HEK293 (cell line): ENCODE data around the gene DCST2.

Source experiments
- CTCF ChIA-PET: fragments of 350-600 bp; formaldehyde crosslinking; extraction: SDS; loops from one replicate; lab custom pipeline; 2021; ENCODE audit warnings: antibody characterized with exemption; lab: Yijun Ruan, JAX
- POLR2A ChIA-PET: fragments of 300-600 bp; formaldehyde crosslinking; extraction: SDS; loops from one replicate; lab custom pipeline; 2020; ENCODE audit warnings: antibody characterized with exemption, inconsistent platforms; lab: Yijun Ruan, JAX
- H3K27ac ChIP-seq: fragments of 200-500 bp; sonication (Bioruptor generic); 2 replicates; pipeline ENCODE4 v1.5.1; 2014; ENCODE audit warnings: low read depth, low read length, control low read depth, inconsistent platforms; ENCODE audit errors: extremely low read depth
- H3K36me3 ChIP-seq, 2 experiments: fragments of 200-500 bp in 1 of 2; sonication (Bioruptor generic) in 1 of 2; 1 replicate in 1 of 2; 2 replicates in 1 of 2; pipeline ENCODE4 v1.5.1; 2014 to 2017; ENCODE audit warnings: inconsistent platforms in 2 of 2, low read length in 2 of 2; ENCODE audit not compliant: control insufficient read depth in 2 of 2, insufficient read depth in 1 of 2
- H3K4me1 ChIP-seq: fragments of 200-500 bp; sonication (Bioruptor generic); 2 replicates; pipeline ENCODE4 v1.5.1; 2014; ENCODE audit warnings: mild to moderate bottlenecking, low read length, inconsistent platforms; ENCODE audit not compliant: control insufficient read depth, insufficient read depth
- H3K4me3 ChIP-seq: 2 replicates; pipeline ENCODE4 v1.5.1; 2011; ENCODE audit warnings: low read depth, mild to moderate bottlenecking, control low read depth, low read length, moderate library complexity
- H3K9me3 ChIP-seq: fragments of 200-500 bp; sonication (Bioruptor generic); 2 replicates; pipeline ENCODE4 v1.5.1; 2014; ENCODE audit warnings: low read depth, low read length, inconsistent platforms; ENCODE audit not compliant: control insufficient read depth, insufficient read depth
- GLIS2 ChIP-seq: fragments of 450-650 bp; formaldehyde crosslinking; IDR thresholded peaks from 2 replicates; pipeline ENCODE4 v1.5.1; 2016; ENCODE audit warnings: missing biosample characterization, missing genetic modification characterization
- IKZF3 ChIP-seq: fragments of 450-650 bp; IDR thresholded peaks from 2 replicates; pipeline ENCODE4 v1.5.0; 2018; ENCODE audit warnings: missing biosample characterization, mild to moderate bottlenecking, missing genetic modification characterization, moderate library complexity
- KLF1 ChIP-seq: fragments of 450-650 bp; formaldehyde crosslinking; IDR thresholded peaks from 2 replicates; pipeline ENCODE4 v1.5.1; 2016; ENCODE audit warnings: missing biosample characterization, missing genetic modification characterization
- ZBTB17 ChIP-seq: fragments of 450-650 bp; formaldehyde crosslinking; IDR thresholded peaks from 2 replicates; pipeline ENCODE4 v1.5.1; 2016; ENCODE audit warnings: missing biosample characterization, missing genetic modification characterization
- ZFHX2 ChIP-seq: fragments of 450-650 bp; formaldehyde crosslinking; conservative IDR thresholded peaks from 2 replicates; pipeline ENCODE4 v1.5.1; 2016; ENCODE audit warnings: missing biosample characterization, missing genetic modification characterization
- ZNF112 ChIP-seq: fragments of 450-650 bp; formaldehyde crosslinking; IDR thresholded peaks from 2 replicates; pipeline ENCODE4 v1.5.0; 2017; ENCODE audit warnings: missing biosample characterization, missing genetic modification characterization
- ZNF138 ChIP-seq: fragments of 450-650 bp; formaldehyde crosslinking; IDR thresholded peaks from 2 replicates; pipeline ENCODE4 v1.5.1; 2016; ENCODE audit warnings: missing biosample characterization, missing genetic modification characterization, borderline replicate concordance
- ZNF202 ChIP-seq: fragments of 450-650 bp; formaldehyde crosslinking; IDR thresholded peaks from 2 replicates; pipeline ENCODE4 v1.5.1; 2016; ENCODE audit warnings: missing biosample characterization, missing genetic modification characterization, borderline replicate concordance
- ZNF302 ChIP-seq: fragments of 450-650 bp; formaldehyde crosslinking; IDR thresholded peaks from 2 replicates; pipeline ENCODE4 v1.5.1; 2016; ENCODE audit warnings: missing biosample characterization, missing genetic modification characterization, low read depth
- ZNF341 ChIP-seq: fragments of 450-650 bp; formaldehyde crosslinking; IDR thresholded peaks from 2 replicates; pipeline ENCODE4; 2016; ENCODE audit warnings: low read depth, missing biosample characterization, missing genetic modification characterization
- ZNF398 ChIP-seq: fragments of 450-650 bp; formaldehyde crosslinking; IDR thresholded peaks from 2 replicates; pipeline ENCODE4 v1.5.1; 2017; ENCODE audit warnings: missing biosample characterization, missing genetic modification characterization
- ZNF433 ChIP-seq: fragments of 450-650 bp; formaldehyde crosslinking; IDR thresholded peaks from 2 replicates; pipeline ENCODE4 v1.5.1; 2016; ENCODE audit warnings: missing biosample characterization, missing genetic modification characterization, low read depth
- ZNF558 ChIP-seq: fragments of 450-650 bp; formaldehyde crosslinking; IDR thresholded peaks from 2 replicates; pipeline ENCODE4 v1.5.1; 2016; ENCODE audit warnings: missing biosample characterization, missing genetic modification characterization
- ZNF76 ChIP-seq: fragments of 450-650 bp; formaldehyde crosslinking; IDR thresholded peaks from 2 replicates; pipeline ENCODE4; 2016; ENCODE audit warnings: low read depth, missing biosample characterization, missing genetic modification characterization, borderline replicate concordance
- ZNF791 ChIP-seq: fragments of 450-650 bp; formaldehyde crosslinking; IDR thresholded peaks from 2 replicates; pipeline ENCODE4 v1.5.1; 2016; ENCODE audit warnings: missing biosample characterization, missing genetic modification characterization
- ZNF830 ChIP-seq: fragments of 450-650 bp; IDR thresholded peaks from 2 replicates; pipeline ENCODE4 v1.5.0; 2018; ENCODE audit warnings: missing biosample characterization, missing genetic modification characterization, low read depth, mild to moderate bottlenecking, moderate library complexity
- ZSCAN30 ChIP-seq: fragments of 450-650 bp; IDR thresholded peaks from 2 replicates; pipeline ENCODE4 v1.5.1; 2018; ENCODE audit warnings: missing biosample characterization, mild to moderate bottlenecking, missing genetic modification characterization, moderate library complexity
- ZXDB ChIP-seq: fragments of 450-650 bp; formaldehyde crosslinking; IDR thresholded peaks from 2 replicates; pipeline ENCODE4 v1.5.1; 2016; ENCODE audit warnings: missing biosample characterization, missing genetic modification characterization
- TF ChIP-seq, protein P1 (sequence below): fragments of 450-650 bp; formaldehyde crosslinking; IDR thresholded peaks from 2 replicates; pipeline ENCODE4 v1.5.1; 2016; ENCODE audit warnings: missing biosample characterization, missing genetic modification characterization
- TF ChIP-seq, protein P2 (sequence below): sonication (generic); formaldehyde crosslinking; IDR thresholded peaks from 2 replicates; pipeline ENCODE4 v1.8.1; 2022; ENCODE audit warnings: mild to moderate bottlenecking, moderate library complexity, missing genetic modification reagents

DCST2 gene

DNA sequence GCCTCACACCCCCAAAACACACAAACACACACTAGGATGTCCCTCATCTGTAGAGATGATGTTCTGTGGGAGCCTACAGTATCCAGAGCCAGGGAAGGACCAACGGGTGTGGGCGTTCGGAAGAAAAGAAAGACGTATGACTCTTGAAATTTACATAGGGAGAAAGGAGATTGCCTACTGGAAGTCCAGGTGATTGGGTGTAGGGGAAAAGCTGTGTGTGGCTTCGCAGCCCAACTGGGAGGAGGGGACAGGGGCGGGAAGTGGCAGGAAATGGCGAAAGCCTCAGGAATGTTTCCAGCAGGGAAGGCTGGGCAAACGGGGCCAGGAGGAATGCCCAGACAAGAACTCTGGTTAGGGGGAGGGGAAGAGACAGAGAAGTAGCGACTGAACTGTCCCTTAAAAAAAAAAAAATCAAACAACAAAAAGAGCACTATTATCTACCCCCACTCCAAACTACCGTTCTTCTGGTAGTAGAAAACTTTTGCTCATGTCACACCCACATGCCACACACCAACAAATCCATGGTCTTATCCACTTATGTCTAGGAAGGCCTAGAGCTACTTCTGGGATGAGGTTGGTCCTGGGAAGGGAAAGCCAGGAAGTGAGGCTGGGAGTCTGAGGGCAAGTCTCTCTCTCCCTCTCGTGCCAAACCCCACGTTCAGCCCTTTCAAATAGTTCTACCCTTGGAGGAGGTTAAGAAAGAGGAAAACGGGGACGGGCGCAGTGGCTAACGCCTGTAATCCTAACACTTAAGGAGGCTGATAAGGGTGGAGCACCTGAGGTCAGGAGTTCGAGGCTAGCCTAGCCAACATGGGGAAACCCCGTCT, 60.9 kb downstream of the DCST2 start (continued):
- TF ChIP-seq, protein P1, sequence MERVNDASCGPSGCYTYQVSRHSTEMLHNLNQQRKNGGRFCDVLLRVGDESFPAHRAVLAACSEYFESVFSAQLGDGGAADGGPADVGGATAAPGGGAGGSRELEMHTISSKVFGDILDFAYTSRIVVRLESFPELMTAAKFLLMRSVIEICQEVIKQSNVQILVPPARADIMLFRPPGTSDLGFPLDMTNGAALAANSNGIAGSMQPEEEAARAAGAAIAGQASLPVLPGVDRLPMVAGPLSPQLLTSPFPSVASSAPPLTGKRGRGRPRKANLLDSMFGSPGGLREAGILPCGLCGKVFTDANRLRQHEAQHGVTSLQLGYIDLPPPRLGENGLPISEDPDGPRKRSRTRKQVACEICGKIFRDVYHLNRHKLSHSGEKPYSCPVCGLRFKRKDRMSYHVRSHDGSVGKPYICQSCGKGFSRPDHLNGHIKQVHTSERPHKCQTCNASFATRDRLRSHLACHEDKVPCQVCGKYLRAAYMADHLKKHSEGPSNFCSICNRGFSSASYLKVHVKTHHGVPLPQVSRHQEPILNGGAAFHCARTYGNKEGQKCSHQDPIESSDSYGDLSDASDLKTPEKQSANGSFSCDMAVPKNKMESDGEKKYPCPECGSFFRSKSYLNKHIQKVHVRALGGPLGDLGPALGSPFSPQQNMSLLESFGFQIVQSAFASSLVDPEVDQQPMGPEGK (tag by site-specific recombination), result peak; percentile 86
- TF ChIP-seq ZNF791 (no peak), ZNF138 (tag by site-specific recombination) (no peak), ZNF76 (peak; percentile 82), IKZF3 (tag by site-specific recombination) (peak; percentile 63), ZNF558 (no peak)

DNA sequence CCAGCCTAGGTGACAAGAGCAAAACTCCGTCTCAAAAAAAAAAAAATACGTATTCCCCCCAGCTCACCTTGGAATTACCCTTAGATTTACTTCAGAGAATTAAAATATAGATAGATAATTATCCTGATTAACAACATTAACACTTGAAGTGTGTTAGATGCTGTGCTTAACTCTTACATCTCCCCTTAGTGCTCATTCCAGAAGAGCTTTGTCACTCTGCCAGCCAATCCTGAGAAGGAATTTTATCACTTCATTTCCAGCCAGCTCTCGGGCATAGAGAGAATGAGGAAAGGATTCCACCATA, 61.4 kb downstream of the DCST2 start:
- Histone ChIP-seq H3K4me3 (peak overlapping the region; percentile 9; the same call in 1 of the 2 replicates), H3K36me3 (peaks cover 0 to 23% of the 10 kb centered on the region in 2 experiments; a peak in 2 of 3 replicates), H3K4me1 (peaks cover 12% of the 10 kb centered on the region), H3K27ac (peak overlapping the region; percentile 76), H3K9me3 (no peaks in the 10 kb centered on the region)
- ChIA-PET CTCF (interaction anchor here (0.6 to 2.7 kb wide), 8 partner anchors 8 to 413 kb away, joined by 3 to 16 read pairs (median 4); partner anchors contain the start of gene PYGO2), POLR2A (interaction anchor here (0.8 to 6.0 kb wide), 12 partner anchors 8 to 85 kb away, joined by 3 to 69 read pairs (median 8); partner anchors contain the start of genes ADAM15, FLAD1, LENEP and PBXIP1)
- TF ChIP-seq ZNF433 (tag by site-specific recombination) (no peak), ZNF341 (tag by site-specific recombination) (peak; percentile 79)

DNA sequence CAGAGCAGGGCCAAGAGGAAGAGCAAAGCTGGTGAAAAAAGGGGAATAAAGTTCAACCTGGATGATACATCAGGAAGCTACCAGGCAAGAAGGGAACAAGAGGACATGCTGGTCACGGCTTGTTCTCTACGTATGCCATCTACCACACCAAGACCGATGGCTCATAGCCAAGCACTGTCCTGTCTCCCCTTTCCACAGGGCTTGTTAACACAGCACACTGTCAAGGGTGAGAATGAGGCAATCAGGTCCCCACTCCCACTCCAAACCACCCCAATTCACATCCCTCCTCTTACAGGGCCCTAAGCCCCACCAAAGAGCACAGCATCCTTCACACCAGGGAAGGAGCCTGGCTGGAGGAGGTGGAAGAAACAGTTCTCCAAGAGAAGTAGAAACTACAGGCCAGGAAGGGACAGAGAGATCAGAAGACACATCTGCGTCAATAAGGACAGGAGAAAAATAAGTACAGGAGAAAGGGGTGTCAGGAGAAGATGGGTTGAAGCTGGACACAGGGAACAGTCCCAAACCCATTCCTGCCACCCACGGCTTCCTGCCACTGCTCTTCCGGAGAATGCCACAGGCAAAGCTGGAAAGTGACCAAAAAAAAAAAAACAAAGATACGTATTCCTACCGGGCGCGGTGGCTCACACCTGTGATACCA, 62.1 kb downstream of the DCST2 start:
- TF ChIP-seq ZNF112 (tag by site-specific recombination), result no peak
- no peak for TF ChIP-seq ZNF830 (tag by site-specific recombination)
- TF ChIP-seq ZFHX2 (tag by site-specific recombination), result peak; percentile 42; the same call in 1 of the 2 replicates
- no peak for TF ChIP-seq ZNF302 (tag by site-specific recombination)
- TF ChIP-seq ZNF202 (tag by site-specific recombination), result no peak
- no peak for TF ChIP-seq ZSCAN30 (tag by site-specific recombination)
- H3K4me3 ChIP-seq, result no peak overlapping the region
- ChIA-PET CTCF (interaction anchor here (0.6 to 2.7 kb wide), 8 partner anchors 10 to 973 kb away, joined by 3 to 16 read pairs (median 9); partner anchors contain the start of gene PYGO2), POLR2A (interaction anchor here (0.8 to 6.0 kb wide), 10 partner anchors 7 to 86 kb away, joined by 3 to 69 read pairs (median 5); partner anchors contain the start of genes ADAM15, FLAD1, PBXIP1 and PMVK)
- no peaks in the 10 kb centered on the region for H3K9me3 ChIP-seq
- H3K27ac ChIP-seq, result no peak overlapping the region
- H3K4me1 ChIP-seq, result peaks cover 12% of the 10 kb centered on the region
- H3K36me3 ChIP-seq, result peaks cover 0 to 30% of the 10 kb centered on the region in 2 experiments; a peak in 1 of 3 replicates

DNA sequence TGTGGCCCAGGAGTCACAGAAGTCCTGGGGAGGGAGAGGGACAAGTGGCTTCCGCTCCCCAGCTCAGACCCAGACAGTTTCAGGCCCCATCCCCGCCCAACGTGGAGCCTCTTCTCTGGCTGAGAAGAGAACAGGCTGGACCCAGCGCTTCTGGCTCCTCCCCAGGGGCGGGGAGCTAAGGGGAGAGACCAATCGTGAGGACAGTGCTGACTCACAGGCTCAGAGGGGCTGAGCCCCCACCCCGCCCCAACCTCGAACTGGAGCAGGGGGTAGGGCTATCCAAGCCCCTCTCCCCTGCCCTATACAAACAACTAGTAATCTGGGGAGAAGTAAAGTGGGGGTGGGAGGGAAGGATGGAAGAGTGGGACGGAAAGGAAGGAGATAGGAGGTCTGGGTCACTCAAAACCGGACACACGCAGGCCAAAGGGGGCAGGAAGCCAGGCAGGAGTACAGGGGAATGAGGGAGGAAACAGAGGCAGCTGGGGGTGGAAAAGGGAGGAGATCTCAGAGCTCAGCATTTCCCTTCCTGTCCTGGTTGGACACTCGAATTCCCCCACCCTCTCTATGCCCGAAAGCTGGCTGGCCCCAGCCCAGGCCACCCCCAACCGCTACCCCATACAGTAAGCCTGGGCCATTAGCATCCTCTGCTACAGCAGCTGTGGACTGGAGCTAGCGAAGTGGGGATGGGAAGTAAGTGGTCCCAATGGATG, 62.8 kb downstream of the DCST2 start, which contains the start of gene SHC1:
TSS of gene SHC1 (minus strand) at position 117 of the 710 bp plus-strand sequence. CDS start 221 bp downstream, outside the sequence.
- peak within 1 kb of the TSS; percentile 32; the same call in 1 of the 2 replicates for H3K27ac ChIP-seq
- H3K4me3 ChIP-seq, result no peak within 1 kb of the TSS
- H3K4me1 ChIP-seq, result peaks cover 12% of the 10 kb centered on the region
- H3K9me3 ChIP-seq, result no peaks in the 10 kb centered on the region
- H3K36me3 ChIP-seq, result peaks cover 0 to 37% of the 10 kb centered on the region in 2 experiments; a peak in 1 of 3 replicates
- CTCF ChIA-PET, result interaction anchor here (0.6 to 2.0 kb wide), 8 partner anchors 10 to 974 kb away, joined by 3 to 16 read pairs (median 4); partner anchors contain the start of gene PYGO2
- POLR2A ChIA-PET, result interaction anchor here (1.1 to 6.0 kb wide), 9 partner anchors 9 to 80 kb away, joined by 4 to 69 read pairs (median 4); partner anchors contain the start of genes ADAM15, FLAD1, PBXIP1 and PMVK
- TF ChIP-seq GLIS2 (tag by site-specific recombination) (peak; percentile 94), ZXDB (tag by site-specific recombination) (0 out of 2 replicates have a peak, but pooled peaks have one; percentile 35), ZBTB17 (tag by site-specific recombination) (peak; percentile 65; the same call in 1 of the 2 replicates), ZNF398 (tag by site-specific recombination) (peak; percentile 78), KLF1 (peak; percentile 34; the same call in 1 of the 2 replicates), ZNF341 (tag by site-specific recombination) (peak; percentile 32; the same call in 1 of the 2 replicates)
- TF ChIP-seq, protein P2, sequence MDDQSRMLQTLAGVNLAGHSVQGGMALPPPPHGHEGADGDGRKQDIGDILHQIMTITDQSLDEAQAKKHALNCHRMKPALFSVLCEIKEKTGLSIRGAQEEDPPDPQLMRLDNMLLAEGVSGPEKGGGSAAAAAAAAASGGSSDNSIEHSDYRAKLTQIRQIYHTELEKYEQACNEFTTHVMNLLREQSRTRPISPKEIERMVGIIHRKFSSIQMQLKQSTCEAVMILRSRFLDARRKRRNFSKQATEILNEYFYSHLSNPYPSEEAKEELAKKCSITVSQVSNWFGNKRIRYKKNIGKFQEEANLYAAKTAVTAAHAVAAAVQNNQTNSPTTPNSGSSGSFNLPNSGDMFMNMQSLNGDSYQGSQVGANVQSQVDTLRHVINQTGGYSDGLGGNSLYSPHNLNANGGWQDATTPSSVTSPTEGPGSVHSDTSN (CRISPR knock-in tag), result no peak
